Ecto neural progenitor cell (in vitro differentiated cells): Measurements from ENCODE around the gene IL1RAPL2.

Experiments
- DNase-seq: peaks from one replicate; pipeline ENCODE4 v3.0.0-alpha.2; 2018; ENCODE audit warnings: low spot score

The IL1RAPL2 gene

GRCh38 chrX:105463473-105463872, 897.5 kb downstream of the IL1RAPL2 start:
- DNase-seq = no peak

- DNase-seq = no peak
These were observed 898.6 kb downstream of the IL1RAPL2 start for GRCh38 chrX:105464618-105465017.

GRCh38 chrX:105468741-105469140, 902.7 kb downstream of the IL1RAPL2 start:
- no peak for DNase-seq

GRCh38 chrX:105471597-105471996, 905.6 kb downstream of the IL1RAPL2 start:
- DNase-seq = no peak

GRCh38 chrX:105475801-105476200, 909.8 kb downstream of the IL1RAPL2 start:
- DNase-seq = no peak

GRCh38 chrX:105477351-105477750, 911.4 kb downstream of the IL1RAPL2 start:
- DNase-seq = no peak

GRCh38 chrX:105480646-105481310, 914.8 kb downstream of the IL1RAPL2 start:
- DNase-seq = no peak

GRCh38 chrX:105483011-105483410, 917.0 kb downstream of the IL1RAPL2 start:
- no peak for DNase-seq

- no peak for DNase-seq
These were observed 922.7 kb downstream of the IL1RAPL2 start for GRCh38 chrX:105488716-105489115.

- no peak for DNase-seq
These were observed 929.4 kb downstream of the IL1RAPL2 start for GRCh38 chrX:105495376-105495775.

- DNase-seq = no peak
These were observed 936.3 kb downstream of the IL1RAPL2 start for GRCh38 chrX:105502336-105502735.

GRCh38 chrX:105515561-105515960, 949.6 kb downstream of the IL1RAPL2 start:
- DNase-seq = no peak

GRCh38 chrX:105526431-105526830, 960.4 kb downstream of the IL1RAPL2 start:
- DNase-seq = no peak

GRCh38 chrX:105527759-105528158, 961.8 kb downstream of the IL1RAPL2 start:
- DNase-seq = no peak

GRCh38 chrX:105533951-105534350, 968.0 kb downstream of the IL1RAPL2 start:
- no peak for DNase-seq

GRCh38 chrX:105543283-105543682, 977.3 kb downstream of the IL1RAPL2 start:
- no peak for DNase-seq

- no peak for DNase-seq
These were observed 984.2 kb downstream of the IL1RAPL2 start for GRCh38 chrX:105550043-105550663.

GRCh38 chrX:105552395-105552794, 986.4 kb downstream of the IL1RAPL2 start:
- no peak for DNase-seq

- no peak for DNase-seq
These were observed 987.1 kb downstream of the IL1RAPL2 start for GRCh38 chrX:105553118-105553517.

GRCh38 chrX:105564501-105564900, 998.5 kb downstream of the IL1RAPL2 start:
- DNase-seq = no peak

- DNase-seq = no peak
These were observed 999.9 kb downstream of the IL1RAPL2 start for GRCh38 chrX:105565856-105566255.

- no peak for DNase-seq
These were observed 1001.1 kb downstream of the IL1RAPL2 start for GRCh38 chrX:105567082-105567481.

GRCh38 chrX:105608745-105609144, 1042.7 kb downstream of the IL1RAPL2 start:
- no peak for DNase-seq

- no peak for DNase-seq
These were observed 1043.5 kb downstream of the IL1RAPL2 start for GRCh38 chrX:105609530-105609929.
